AG04449 (cell line): ENCODE data around the gene WDR70.

Experiments
- CTCF ChIA-PET: fragments of 350-600 bp; formaldehyde crosslinking; extraction: SDS; loops from one replicate; lab custom pipeline; 2021; ENCODE audit warnings: antibody characterized with exemption; lab: Yijun Ruan, JAX
- POLR2A ChIA-PET: fragments of 400-600, 350-600 bp; formaldehyde crosslinking; extraction: SDS; loops from one replicate; lab custom pipeline; 2020; ENCODE audit warnings: antibody characterized with exemption, inconsistent platforms; lab: Yijun Ruan, JAX
- DNase-seq: peaks from one replicate; pipeline ENCODE4 v3.0.0-alpha.2; 2010; ENCODE audit warnings: low read depth, low spot score
- H3K4me3 ChIP-seq: 2 replicates; pipeline ENCODE4 v1.5.1; 2011; ENCODE audit warnings: low read depth, mild to moderate bottlenecking, control low read depth, low read length
- TF ChIP-seq, protein P1 (sequence below): IDR thresholded peaks from one replicate; pipeline ENCODE4 v1.5.1; 2011; ENCODE audit warnings: mild to moderate bottlenecking, moderate library complexity, low read length, control low read depth, inconsistent platforms; ENCODE audit not compliant: insufficient read depth; ENCODE audit errors: missing control alignments

The WDR70 gene

GRCh38 chr5:37767251-37767650, 388.1 kb downstream of the WDR70 start:
- DNase-seq = no peak
- CTCF ChIA-PET = interaction anchor here (1.2 kb wide), 2 partner anchors 45 to 354 kb away, joined by 3 to 4 read pairs; no protein-coding TSS in a partner anchor
- H3K4me3 ChIP-seq = no peak overlapping the region
- TF ChIP-seq, protein P1, sequence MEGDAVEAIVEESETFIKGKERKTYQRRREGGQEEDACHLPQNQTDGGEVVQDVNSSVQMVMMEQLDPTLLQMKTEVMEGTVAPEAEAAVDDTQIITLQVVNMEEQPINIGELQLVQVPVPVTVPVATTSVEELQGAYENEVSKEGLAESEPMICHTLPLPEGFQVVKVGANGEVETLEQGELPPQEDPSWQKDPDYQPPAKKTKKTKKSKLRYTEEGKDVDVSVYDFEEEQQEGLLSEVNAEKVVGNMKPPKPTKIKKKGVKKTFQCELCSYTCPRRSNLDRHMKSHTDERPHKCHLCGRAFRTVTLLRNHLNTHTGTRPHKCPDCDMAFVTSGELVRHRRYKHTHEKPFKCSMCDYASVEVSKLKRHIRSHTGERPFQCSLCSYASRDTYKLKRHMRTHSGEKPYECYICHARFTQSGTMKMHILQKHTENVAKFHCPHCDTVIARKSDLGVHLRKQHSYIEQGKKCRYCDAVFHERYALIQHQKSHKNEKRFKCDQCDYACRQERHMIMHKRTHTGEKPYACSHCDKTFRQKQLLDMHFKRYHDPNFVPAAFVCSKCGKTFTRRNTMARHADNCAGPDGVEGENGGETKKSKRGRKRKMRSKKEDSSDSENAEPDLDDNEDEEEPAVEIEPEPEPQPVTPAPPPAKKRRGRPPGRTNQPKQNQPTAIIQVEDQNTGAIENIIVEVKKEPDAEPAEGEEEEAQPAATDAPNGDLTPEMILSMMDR = no peak
- POLR2A ChIA-PET = interaction anchor here (0.6 to 1.5 kb wide), 2 partner anchors 29 to 66 kb away, joined by 3 read pairs; no protein-coding TSS in a partner anchor

DNA sequence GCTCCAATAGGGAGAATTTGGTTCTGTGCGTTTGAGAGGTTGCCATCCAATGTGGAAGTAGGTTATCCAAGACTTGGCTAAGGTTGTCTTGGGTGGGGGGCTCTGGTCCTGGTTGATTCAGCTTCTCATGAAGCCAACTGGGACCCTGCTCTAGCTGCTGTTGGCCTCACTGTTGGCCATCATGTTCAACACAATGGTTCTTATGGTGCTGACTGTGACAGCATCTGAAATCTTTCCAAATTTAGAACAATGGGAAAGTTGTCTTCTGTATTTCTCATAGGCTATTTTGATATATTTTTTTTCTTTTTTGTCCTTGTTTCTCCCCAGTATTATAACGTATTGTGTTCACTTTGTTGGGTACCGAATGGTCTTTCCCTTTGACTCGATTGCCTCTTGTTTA, 388.8 kb downstream of the WDR70 start:
- ChIA-PET POLR2A (interaction anchor here (0.6 to 1.5 kb wide), 2 partner anchors 30 to 56 kb away, joined by 3 read pairs; no protein-coding TSS in a partner anchor), CTCF (no interaction called here)
- H3K4me3 ChIP-seq = no peak overlapping the region
- TF ChIP-seq, protein P1 = no peak
- no peak for DNase-seq

- no peak overlapping the region for H3K4me3 ChIP-seq
- TF ChIP-seq, protein P1 = no peak
- POLR2A ChIA-PET = interaction anchor here (0.6 kb wide), 1 partner anchor 56 kb away, joined by 3 read pairs; no protein-coding TSS in a partner anchor
- CTCF ChIA-PET = interaction anchor here (1.4 kb wide), 1 partner anchor 8 kb away, joined by 3 read pairs; no protein-coding TSS in a partner anchor
- no peak for DNase-seq
Observed at GRCh38 chr5:37768371-37768770, 389.3 kb downstream of the WDR70 start.

DNA sequence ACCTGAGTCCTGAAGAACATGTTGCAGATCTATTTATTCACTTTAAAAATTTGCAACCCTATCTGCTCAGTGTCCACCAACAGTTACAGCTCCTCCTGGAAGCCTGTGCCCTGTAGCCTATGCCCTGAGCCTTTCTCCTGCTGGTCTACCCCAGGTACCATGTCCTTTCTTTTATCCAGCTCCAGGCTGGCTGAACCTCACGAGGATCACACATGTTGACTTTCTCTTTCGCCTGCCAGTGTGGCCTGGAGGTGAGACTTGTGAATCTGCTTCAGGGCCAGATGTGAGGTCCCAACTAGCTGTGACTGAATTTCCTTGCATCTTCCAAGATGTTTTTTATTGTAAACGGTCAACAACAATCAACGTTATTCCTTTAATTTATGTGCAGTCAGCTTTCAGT, 390.0 kb downstream of the WDR70 start:
- H3K4me3 ChIP-seq = no peak overlapping the region
- TF ChIP-seq, protein P1 = no peak
- DNase-seq = no peak
- POLR2A ChIA-PET = interaction anchor here (0.6 to 0.9 kb wide), 2 partner anchors 12 to 29 kb away, joined by 3 to 4 read pairs; no protein-coding TSS in a partner anchor
- CTCF ChIA-PET = interaction anchor here (1.4 kb wide), 1 partner anchor 8 kb away, joined by 3 read pairs; no protein-coding TSS in a partner anchor

DNA sequence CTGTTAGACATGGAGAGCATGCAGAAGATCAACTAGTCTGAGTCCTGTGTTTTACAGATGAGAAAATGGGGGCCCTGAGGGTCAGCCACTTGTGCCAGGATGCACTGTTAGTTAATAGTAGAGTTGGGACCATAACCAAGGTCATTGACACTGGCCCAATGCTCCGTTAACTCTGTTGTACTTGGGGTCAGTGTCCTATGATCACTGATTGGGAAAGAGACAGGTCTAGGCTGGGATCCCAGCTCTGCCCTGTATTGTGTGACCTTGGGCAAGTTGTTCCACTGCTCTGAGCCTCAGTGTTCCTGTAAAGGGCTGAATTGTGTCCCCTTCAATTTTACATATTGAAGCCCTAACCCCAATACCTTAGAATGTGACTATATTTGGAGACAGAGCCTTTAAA, 390.7 kb downstream of the WDR70 start:
- H3K4me3 ChIP-seq = no peak overlapping the region
- ChIA-PET CTCF (interaction anchor here (1.4 to 1.6 kb wide), 3 partner anchors 9 to 66 kb away, joined by 3 to 4 read pairs (median 3); no protein-coding TSS in a partner anchor), POLR2A (interaction anchor here (0.6 kb wide), 1 partner anchor 30 kb away, joined by 4 read pairs; no protein-coding TSS in a partner anchor)
- TF ChIP-seq, protein P1 = no peak
- DNase-seq = no peak

- H3K4me3 ChIP-seq = no peak overlapping the region
- CTCF ChIA-PET = interaction anchor here (1.4 to 2.4 kb wide), 3 partner anchors 11 to 65 kb away, joined by 3 to 5 read pairs (median 4); no protein-coding TSS in a partner anchor
- TF ChIP-seq, protein P1 = no peak
- POLR2A ChIA-PET = interaction anchor here (2.1 to 2.3 kb wide), 4 partner anchors 31 to 48 kb away, joined by 8 to 21 read pairs (median 11); no protein-coding TSS in a partner anchor
- no peak for DNase-seq
Observed at GRCh38 chr5:37770786-37771185, 391.7 kb downstream of the WDR70 start.
